GM19240 (cell line): ENCODE measurements around the gene SYNGR3.
A peak's percentile ranks its signal among the peaks of the same experiment; 100 is the strongest.

ENCODE experiments used
- DNase-seq: peaks from one replicate; pipeline ENCODE4 v3.0.0; 2011; ENCODE audit warnings: low spot score; ENCODE audit not compliant: insufficient read length

The SYNGR3 gene

GRCh38 chr16:1991948-1992703, 2.4 kb downstream of the SYNGR3 start:
- DNase-seq: peak; percentile 95

GRCh38 chr16:1992704-1993317, 3.0 kb downstream of the SYNGR3 start:
- no peak for DNase-seq

- DNase-seq: no peak
Measured at GRCh38 chr16:1993731-1994131, 4.0 kb downstream of the SYNGR3 start.

GRCh38 chr16:1997494-1998359, 8.0 kb downstream of the SYNGR3 start:
- DNase-seq: no peak

- no peak for DNase-seq
Measured at GRCh38 chr16:1998360-1998835, 8.6 kb downstream of the SYNGR3 start.

GRCh38 chr16:1998852-1999801, 9.4 kb downstream of the SYNGR3 start:
- DNase-seq: no peak

GRCh38 chr16:1999866-2000514, 10.2 kb downstream of the SYNGR3 start:
- DNase-seq: no peak

GRCh38 chr16:2001035-2001434, 11.3 kb downstream of the SYNGR3 start:
- DNase-seq: no peak

- no peak for DNase-seq
Measured at GRCh38 chr16:2001456-2002355, 11.9 kb downstream of the SYNGR3 start.

- no peak for DNase-seq
Measured at GRCh38 chr16:2002406-2003230, 12.8 kb downstream of the SYNGR3 start.

GRCh38 chr16:2003231-2003826, 13.6 kb downstream of the SYNGR3 start:
- no peak for DNase-seq

GRCh38 chr16:2003827-2004641, 14.3 kb downstream of the SYNGR3 start:
- peak; percentile 97 for DNase-seq

- no peak for DNase-seq
Measured at GRCh38 chr16:2004795-2005517, 15.2 kb downstream of the SYNGR3 start.

GRCh38 chr16:2005646-2006045, 15.9 kb downstream of the SYNGR3 start:
- DNase-seq: no peak

GRCh38 chr16:2006317-2006716, 16.5 kb downstream of the SYNGR3 start:
- DNase-seq: no peak

GRCh38 chr16:2007081-2007836, 17.5 kb downstream of the SYNGR3 start:
- DNase-seq: no peak
